Heart right ventricle (tissue), 16 donors: ENCODE results near the gene MUC5AC. TPM values are rescaled to one million over a fixed set of nuclear protein-coding genes. Genes with fewer than 3 reads are reported as not detected.

Source experiments
- ATAC-seq, 8 donors: fragments of 200-7000 bp; cut with Tn5 transposase; one replicate each; pipeline ENCODE4 v1.9.1; 2020; ENCODE audit warnings: mild to moderate bottlenecking in 8 of 8, moderate library complexity in 8 of 8, moderate number of reproducible peaks in 1 of 8
- DNase-seq, 2 donors: peaks; one replicate each; pipeline ENCODE4 v3.0.0-alpha.2; 2020
- H3K27ac ChIP-seq, 10 donors: fragments of 200-600 bp; sonication (generic) in 2 of 10; one replicate each; pipeline versions ENCODE4 v1.5.0 to v1.8.0; 2020 to 2022; ENCODE audit warnings: mild to moderate bottlenecking in 3 of 10
- H3K27me3 ChIP-seq, 7 donors: fragments of 200-600 bp; one replicate each; pipeline ENCODE4 v1.8.0; 2021 to 2022; ENCODE audit warnings: mild to moderate bottlenecking in 2 of 7
- H3K36me3 ChIP-seq, 9 donors: fragments of 200-600 bp; sonication (generic) in 1 of 9; one replicate each; pipeline versions ENCODE4 v1.5.0 to v1.8.0; 2020 to 2022; ENCODE audit warnings: mild to moderate bottlenecking in 2 of 9
- H3K4me1 ChIP-seq, 9 donors: fragments of 200-600 bp; sonication (generic) in 1 of 9; one replicate each; pipeline versions ENCODE4 v1.5.0 to v1.8.0; 2020 to 2022; ENCODE audit warnings: mild to moderate bottlenecking in 4 of 9
- H3K4me3 ChIP-seq, 10 donors: fragments of 200-600 bp; sonication (generic) in 2 of 10; one replicate each; pipeline versions ENCODE4 v1.5.0 to v1.8.0; 2020 to 2022; ENCODE audit warnings: mild to moderate bottlenecking in 7 of 10, moderate library complexity in 2 of 10
- H3K9me3 ChIP-seq, 11 donors: fragments of 200-600 bp in 10 of 11; sonication (generic) in 2 of 11; one replicate each; pipeline versions ENCODE4 v1.5.0 to v1.8.0; 2013 to 2022; ENCODE audit warnings: mild to moderate bottlenecking in 2 of 11, control low read depth in 1 of 11, moderate library complexity in 1 of 11
- CTCF ChIP-seq, 9 donors: fragments of 200-600 bp; sonication (generic) in 2 of 9; IDR thresholded peaks; one replicate each; pipeline versions ENCODE4 v1.5.0 to v1.8.0; 2021 to 2022; ENCODE audit warnings: antibody characterized with exemption in 9 of 9, mild to moderate bottlenecking in 5 of 9, moderate library complexity in 1 of 9
- WGBS, 2 donors: extraction: QIAGEN DNeasy Blood & Tissue Kit; methylation state at CpG; one replicate each; pipeline ENCODE4 v1.1.7; 2013; ENCODE audit warnings: inconsistent platforms in 1 of 2; 5-methylcytosine and 5-hydroxymethylcytosine counted together
- intact Hi-C, 10 donors: fragments of 100-400 bp; cut with DNase I; formaldehyde crosslinking; loops; one replicate each; pipeline versions ENCODE4 v1.11.1 to v1.14.2; 2022
- polyA plus RNA-seq, 2 donors: library from polyadenylated mRNA; stranded (reverse); fragments of 200-250 nt; gene quantifications; one replicate each; pipeline ENCODE4 v1.2.3, GENCODE V29; 2013
- total RNA-seq, 10 donors: library from RNA; stranded (reverse); fragmentation: NEBNext Ultra II Directional in 3 of 10; extraction: Animal tissue kit (Norgen Biotek cat#: 25700) in 3 of 10; gene quantifications; one replicate each; pipeline versions ENCODE4 v1.2.1 to v1.2.4, GENCODE V29; 2021 to 2023
- donor health status: Arrhythmogenic right ventricular cardiomyopathy.
- donor health status: ischemic (EF 13 %, LVEDD 7.1; RV severe dilation, severe dysfunction).
- donor health status: healthy with polysubstance abuse.
- donor health status: DM: no; HTN: yes; CAD: no.
- donor health status: DM: no; HTN: no; CAD: no.
- donor health status: ischemic (EF 25% LVEDD 6.9; RV normal size, moderate dysfunction).
- donor health status: ischemic (EF 25% LVEDD 5.7; RV mildly dilated, moderate dysfunction).
- donor health status: healthy.
- donor health status: DM: yes; HTN: yes; CAD: no.
- donor health status: Ischemic cardiomyopathy.
- donor health status: ischemic (EF 35%, LVEDD 5.7; RV mildly dilated, moderate dysfunction).
- donor health status: nonischemic (EF 11% LVEDD 7.7; RV severe dilation, severe dysfunction).
- donor health status: DM: yes; HTN: yes; CAD: no.
- donor health status: PGD.
- donor health status: ischemic (EF 29% LVEDD 5.4; RV normal size, mild dysfunction).
- donor health status: nonischemic (EF 23%, LVEDD 6.1; RV moderate dilation, normal function).

MUC5AC gene
- total and polyA plus RNA-seq, 12 donors = not detected

GRCh38 chr11:1140642-1141490 lies 16.9 kb upstream of the MUC5AC start:
- ATAC-seq = no peak
- H3K4me3 ChIP-seq = no peak overlapping the region

GRCh38 chr11:1146365-1146764 lies 11.4 kb upstream of the MUC5AC start:
- Histone ChIP-seq H3K27me3 (peaks cover 0 to 5% (median 0%) of the 10 kb centered on the region in 7 donors), H3K9me3 (peaks cover 0 to 35% (median 15%) of the 10 kb centered on the region in 11 donors), H3K4me1 (peaks cover 0 to 7% (median 0%) of the 10 kb centered on the region in 9 donors), H3K27ac (no peak overlapping the region), H3K4me3 (no peak overlapping the region), H3K36me3 (no peaks in the 10 kb centered on the region)
- no peak for TF ChIP-seq CTCF (IDR thresholded peaks at IDR 0.05)
- intact Hi-C loops = no loop called here
- 87 to 90% methylated on average over 21 of the region's 21 CpGs for WGBS, 2 donors
- ATAC-seq (no peak), DNase-seq (no peak)

More at GRCh38 chr11:1140642-1141490, 16.9 kb upstream of the MUC5AC start:
- intact Hi-C loops = no loop called here
- no peak for DNase-seq
- 80 to 83% methylated on average over 18 of the region's 18 CpGs for WGBS, 2 donors
- no peak for TF ChIP-seq CTCF (IDR thresholded peaks at IDR 0.05)
- Histone ChIP-seq H3K27ac (no peak overlapping the region), H3K27me3 (peaks cover 0 to 16% (median 0%) of the 10 kb centered on the region in 7 donors), H3K36me3 (no peaks in the 10 kb centered on the region), H3K4me1 (no peaks in the 10 kb centered on the region), H3K9me3 (peaks cover 0 to 35% (median 15%) of the 10 kb centered on the region in 11 donors)

GRCh38 chr11:1147792-1148191 lies 10.0 kb upstream of the MUC5AC start:
- Histone ChIP-seq H3K4me1 (peaks cover 0 to 8% (median 0%) of the 10 kb centered on the region in 9 donors), H3K4me3 (no peak overlapping the region), H3K9me3 (peaks cover 0 to 23% (median 14%) of the 10 kb centered on the region in 11 donors), H3K27me3 (peaks cover 0 to 5% (median 0%) of the 10 kb centered on the region in 7 donors), H3K36me3 (no peaks in the 10 kb centered on the region), H3K27ac (no peak overlapping the region)
- no peak for TF ChIP-seq CTCF (IDR thresholded peaks at IDR 0.05)
- 94 to 95% methylated on average over 6 of the region's 6 CpGs for WGBS, 2 donors
- DNase-seq (no peak), ATAC-seq (no peak)
- intact Hi-C loops = no loop called here

GRCh38 chr11:1148752-1149180 lies 9.0 kb upstream of the MUC5AC start:
- no peak for TF ChIP-seq CTCF (IDR thresholded peaks at IDR 0.05)
- no peak overlapping the region for H3K27ac ChIP-seq
- H3K4me3 ChIP-seq = no peak overlapping the region
- H3K27me3 ChIP-seq = peaks cover 0 to 5% (median 0%) of the 10 kb centered on the region in 7 donors
- peaks cover 0 to 13% (median 5%) of the 10 kb centered on the region in 11 donors for H3K9me3 ChIP-seq
- H3K4me1 ChIP-seq = peaks cover 0 to 8% (median 0%) of the 10 kb centered on the region in 9 donors
- DNase-seq = no peak
- intact Hi-C loops = no loop called here
- WGBS, 2 donors = 84 to 86% methylated on average over 8 of the region's 8 CpGs
- ATAC-seq = no peak
- no peaks in the 10 kb centered on the region for H3K36me3 ChIP-seq
